Lower leg skin (tissue), 3 donors: ENCODE measurements around the gene ZNF462.

Experiments
- CTCF ChIP-seq, 3 donors: fragments of 450-650 bp; IDR thresholded peaks; one replicate each; pipeline ENCODE4 v1.5.1; 2016; ENCODE audit warnings: antibody characterized with exemption in 3 of 3, mild to moderate bottlenecking in 3 of 3, moderate library complexity in 2 of 3
- POLR2A ChIP-seq, 2 donors: fragments of 450-650 bp; IDR thresholded peaks; one replicate each; pipeline ENCODE4 v1.6.1; 2016 to 2017; ENCODE audit warnings: antibody characterized with exemption in 2 of 2, mild to moderate bottlenecking in 1 of 2, moderate library complexity in 1 of 2

DNA sequence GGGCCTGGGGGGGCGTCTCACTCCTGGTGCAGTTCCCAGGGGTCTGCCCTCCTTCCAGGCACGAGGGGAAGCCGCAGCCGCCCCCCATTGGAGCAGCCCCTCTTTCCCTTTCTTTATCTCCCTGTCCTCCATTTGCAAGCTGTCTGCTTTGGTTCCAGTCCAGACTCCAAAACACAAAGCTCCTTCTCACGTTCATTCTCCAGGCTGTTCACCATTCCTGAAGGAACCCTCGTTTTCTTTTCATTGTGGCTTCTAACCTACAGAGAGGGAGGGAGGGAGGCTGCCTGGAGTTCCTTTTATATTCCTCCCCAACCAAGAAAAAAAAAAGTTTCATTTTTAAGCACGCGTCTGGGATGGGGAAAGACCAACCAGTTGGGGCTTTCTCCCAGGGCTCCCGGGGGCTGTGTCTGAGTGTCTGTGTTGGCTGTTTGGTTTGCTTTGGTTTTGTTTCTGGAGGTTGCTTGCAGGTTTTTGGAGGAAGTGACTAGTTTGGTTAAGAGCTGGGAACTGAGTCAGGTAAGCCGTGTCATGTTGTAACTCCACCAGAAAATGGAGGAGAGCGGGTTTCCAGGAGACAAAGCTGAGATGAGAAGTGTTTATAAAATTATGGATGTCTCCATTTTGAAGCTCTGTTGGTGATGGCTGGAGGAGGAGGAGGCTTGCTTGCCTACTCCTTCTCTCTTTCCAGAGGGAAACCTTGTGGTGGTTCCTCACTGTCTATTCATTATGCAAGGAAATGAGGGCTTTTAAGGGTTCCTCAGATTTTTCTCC is 1.6 kb downstream of the ZNF462 start:
- TF ChIP-seq CTCF (IDR thresholded peaks at IDR 0.05), result no peak
- no peak for TF ChIP-seq POLR2A (IDR thresholded peaks at IDR 0.05)
